SK-N-SH treated with all-trans-retinoic acid at 6 μM for 48 hours (cell line): ENCODE measurements around the gene UBE2G1.

Experiments used
- ARNTL ChIP-seq: fragments of 450-650 bp; formaldehyde crosslinking; IDR thresholded peaks from 2 replicates; pipeline ENCODE4 v1.5.0; 2020; ENCODE audit warnings: low read depth, mild to moderate bottlenecking, moderate library complexity, borderline replicate concordance
- BACH2 ChIP-seq: fragments of 250-450 bp; sonication (Bioruptor Pico); IDR thresholded peaks from 2 replicates; pipeline ENCODE4 v1.9.0; 2021; ENCODE audit warnings: mild to moderate bottlenecking, borderline replicate concordance
- ESRRG ChIP-seq: fragments of 250-450 bp; sonication (Bioruptor Pico); IDR thresholded peaks from 2 replicates; pipeline ENCODE4 v1.6.1; 2021; ENCODE audit warnings: mild to moderate bottlenecking
- ISL1 ChIP-seq: fragments of 250-450 bp; sonication (Bioruptor Pico); IDR thresholded peaks from 2 replicates; pipeline ENCODE4 v2.1.2; 2022; ENCODE audit warnings: mild to moderate bottlenecking, moderate library complexity
- PATZ1 ChIP-seq: fragments of 250-450 bp; sonication (Bioruptor Pico); IDR thresholded peaks from 2 replicates; pipeline ENCODE4 v1.8.0; 2020; ENCODE audit warnings: mild to moderate bottlenecking, moderate library complexity, borderline replicate concordance
- RARB ChIP-seq: fragments of 250-450 bp; sonication (Bioruptor Pico); IDR thresholded peaks from 2 replicates; pipeline ENCODE4 v1.8.0; 2021; ENCODE audit warnings: mild to moderate bottlenecking, moderate library complexity
- SNAI2 ChIP-seq: fragments of 250-450 bp; sonication (Bioruptor Pico); IDR thresholded peaks from 2 replicates; pipeline ENCODE4 v1.5.0; 2020; ENCODE audit warnings: mild to moderate bottlenecking, moderate library complexity
- ZFP3 ChIP-seq: fragments of 250-450 bp; sonication (Bioruptor Pico); IDR thresholded peaks from 2 replicates; pipeline ENCODE4 v1.5.0; 2020; ENCODE audit warnings: mild to moderate bottlenecking, moderate library complexity
- ZFP30 ChIP-seq: fragments of 450-650 bp; formaldehyde crosslinking; IDR thresholded peaks from 2 replicates; pipeline ENCODE4 v1.5.0; 2022; ENCODE audit warnings: mild to moderate bottlenecking, moderate library complexity
- ZNF70 ChIP-seq: fragments of 450-650 bp; formaldehyde crosslinking; IDR thresholded peaks from 2 replicates; pipeline ENCODE4 v1.5.0; 2020; ENCODE audit warnings: mild to moderate bottlenecking, moderate library complexity

- TF ChIP-seq PATZ1, result no peak
- TF ChIP-seq ESRRG (CRISPR knock-in tag), result no peak
- no peak for TF ChIP-seq ZNF70 (CRISPR knock-in tag)
- TF ChIP-seq SNAI2 (CRISPR knock-in tag), result no peak
- no peak for TF ChIP-seq ISL1 (CRISPR knock-in tag)
- TF ChIP-seq ZFP30 (CRISPR knock-in tag), result no peak
- no peak for TF ChIP-seq ZFP3
- no peak for TF ChIP-seq BACH2
- no peak for TF ChIP-seq ARNTL (CRISPR knock-in tag)
- TF ChIP-seq RARB, result no peak
Observed at GRCh38 chr17:4220655-4221054, 145.8 kb downstream of the UBE2G1 start.
